Activated CD8-positive, alpha-beta memory T cell treated with anti-CD3 and anti-CD28 coated beads, Interleukin-2, amount 50 U/mL, for 1 hour (primary cell): ENCODE results near the gene ARHGAP26.
"Not testable (repeated sequence)": the region's sequence is repeated elsewhere in the genome, so short reads cannot be mapped to it uniquely, and the experiment has no call there.

ENCODE experiments used
- DNase-seq: peaks from one replicate; pipeline ENCODE4 v3.0.0-alpha.2; 2020; ENCODE audit errors: extremely low read depth

The ARHGAP26 gene

GRCh38 chr5:143085319-143085917 is 315.2 kb downstream of the ARHGAP26 start:
- DNase-seq, result no peak

- no peak for DNase-seq
Measured at GRCh38 chr5:143086546-143086907, 316.4 kb downstream of the ARHGAP26 start.

- no peak for DNase-seq
Measured at GRCh38 chr5:143086908-143087637, 316.9 kb downstream of the ARHGAP26 start.

- not testable (repeated sequence) for DNase-seq
Measured at GRCh38 chr5:143088702-143089101, 318.5 kb downstream of the ARHGAP26 start.

- not testable (repeated sequence) for DNase-seq
Measured at GRCh38 chr5:143090044-143090443, 319.9 kb downstream of the ARHGAP26 start.

- not testable (repeated sequence) for DNase-seq
Measured at GRCh38 chr5:143092711-143093451, 322.7 kb downstream of the ARHGAP26 start.

GRCh38 chr5:143093452-143094086 is 323.4 kb downstream of the ARHGAP26 start:
- no peak for DNase-seq

GRCh38 chr5:143094087-143094521 is 323.9 kb downstream of the ARHGAP26 start:
- no peak for DNase-seq

GRCh38 chr5:143094608-143095007 is 324.4 kb downstream of the ARHGAP26 start:
- not testable (repeated sequence) for DNase-seq

- DNase-seq, result no peak
Measured at GRCh38 chr5:143101121-143101520, 330.9 kb downstream of the ARHGAP26 start.

GRCh38 chr5:143101725-143102386 is 331.7 kb downstream of the ARHGAP26 start:
- no peak for DNase-seq

- no peak for DNase-seq
Measured at GRCh38 chr5:143102411-143102810, 332.2 kb downstream of the ARHGAP26 start.

GRCh38 chr5:143105216-143105905 is 335.2 kb downstream of the ARHGAP26 start:
- no peak for DNase-seq

- DNase-seq, result no peak
Measured at GRCh38 chr5:143106174-143106573, 336.0 kb downstream of the ARHGAP26 start.

- no peak for DNase-seq
Measured at GRCh38 chr5:143108498-143109128, 338.4 kb downstream of the ARHGAP26 start.

- DNase-seq, result no peak
Measured at GRCh38 chr5:143110591-143110990, 340.4 kb downstream of the ARHGAP26 start.

GRCh38 chr5:143111799-143112198 is 341.6 kb downstream of the ARHGAP26 start:
- no peak for DNase-seq

GRCh38 chr5:143113461-143113860 is 343.3 kb downstream of the ARHGAP26 start:
- DNase-seq, result no peak

- DNase-seq, result no peak
Measured at GRCh38 chr5:143114481-143114880, 344.3 kb downstream of the ARHGAP26 start.

- DNase-seq, result no peak
Measured at GRCh38 chr5:143115381-143115780, 345.2 kb downstream of the ARHGAP26 start.

GRCh38 chr5:143116814-143117213 is 346.6 kb downstream of the ARHGAP26 start:
- no peak for DNase-seq
